Fibroblast of the conjunctiva (primary cell): ENCODE results near the gene HOXD11.

ENCODE experiments used
- DNase-seq: peaks from one replicate; pipeline ENCODE4 v3.0.0-alpha.2; 2010; ENCODE audit warnings: low read depth

HOXD11 gene

DNA sequence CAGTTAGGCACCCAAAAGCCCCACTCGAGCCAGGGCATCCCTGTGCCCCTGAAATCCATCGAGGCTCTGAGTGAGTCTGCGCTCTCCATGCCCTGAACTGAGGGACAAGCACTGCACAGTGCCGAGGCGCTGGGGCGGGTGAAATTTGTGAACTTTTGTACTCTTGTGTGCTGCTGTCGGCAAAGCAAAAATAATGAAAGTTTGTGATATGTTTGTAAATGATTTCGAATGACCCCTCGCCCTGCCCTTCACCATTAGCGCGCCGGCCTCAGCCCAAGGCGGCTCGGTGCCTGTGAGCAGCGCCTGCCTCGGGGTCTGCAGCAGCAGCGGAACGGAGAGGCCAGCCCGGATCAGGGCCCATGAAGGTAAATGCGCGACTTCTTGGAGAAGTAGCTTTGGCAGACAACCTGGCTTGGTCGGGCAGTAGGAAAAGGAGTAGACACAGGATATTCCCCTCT is 42.4 kb downstream of the HOXD11 start:
- no peak for DNase-seq

DNA sequence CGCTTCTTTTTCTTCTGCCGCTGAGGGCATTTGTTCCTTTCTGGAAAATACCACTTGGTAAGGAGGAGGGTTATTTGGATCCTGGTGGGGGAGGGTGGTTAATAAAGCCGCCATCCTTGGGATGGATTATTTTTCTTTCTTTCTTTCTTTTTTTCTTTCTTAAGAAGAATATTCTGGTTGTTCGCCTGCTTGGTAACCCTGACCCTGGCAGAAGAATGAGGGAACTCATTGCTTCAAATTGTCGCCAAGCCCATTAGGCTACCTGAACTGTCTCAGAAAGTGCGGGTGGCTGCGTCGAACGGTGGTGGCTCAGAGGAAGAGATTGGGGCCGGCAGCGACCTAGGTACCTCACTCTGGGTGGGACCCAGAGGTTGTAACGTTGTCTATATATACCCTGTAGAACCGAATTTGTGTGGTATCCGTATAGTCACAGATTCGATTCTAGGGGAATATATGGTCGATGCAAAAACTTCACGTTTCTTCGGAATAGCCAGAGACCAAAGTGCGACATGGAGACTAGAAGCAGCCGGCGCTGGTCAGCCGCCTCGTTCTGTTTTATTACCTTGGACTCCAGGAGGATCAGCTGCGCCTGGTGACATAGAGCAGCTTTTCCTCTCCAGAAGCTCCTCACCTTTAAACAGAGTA is 43.0 kb downstream of the HOXD11 start:
- DNase-seq, result no peak

DNA sequence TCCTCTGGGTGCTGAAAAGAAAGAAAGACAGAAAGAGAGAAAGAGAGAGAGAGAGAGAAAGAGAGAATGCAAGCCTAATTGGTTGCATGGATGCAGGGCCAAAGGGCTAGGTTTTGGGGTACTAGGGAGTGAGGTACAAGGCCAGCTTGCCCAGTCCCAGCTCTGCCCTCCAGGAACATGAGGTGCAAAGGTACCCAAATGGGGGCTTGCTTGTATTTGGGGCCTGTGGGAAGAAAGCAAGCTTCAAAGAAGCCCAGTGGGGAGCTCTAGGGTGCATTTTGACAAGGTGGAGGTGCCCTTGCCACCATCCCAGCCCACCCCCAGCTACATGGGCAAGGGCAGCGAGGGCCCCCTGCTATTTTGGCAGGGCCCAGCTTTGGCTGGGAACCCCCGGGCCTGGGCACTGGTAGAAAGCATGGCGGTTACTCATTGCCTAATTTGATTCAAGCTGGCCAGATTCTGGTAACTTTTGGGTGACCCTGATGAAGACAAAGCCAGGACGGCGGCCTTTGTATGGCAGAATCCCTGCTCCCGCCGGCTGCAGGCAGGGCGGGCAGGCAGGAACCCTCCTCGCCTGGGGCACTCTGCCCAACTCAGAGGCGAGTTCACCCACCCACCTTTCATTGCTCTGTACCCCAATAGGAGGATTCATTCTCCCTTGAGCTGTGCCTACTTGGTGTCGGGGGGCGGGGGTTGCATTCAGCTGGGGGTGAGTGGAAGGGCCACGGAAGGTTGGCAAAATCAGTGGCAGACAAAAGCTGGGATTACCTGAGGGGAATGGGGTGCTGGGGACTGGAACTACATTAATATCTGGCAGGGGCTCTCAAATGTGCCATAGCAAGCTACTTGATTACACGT is 43.7 kb downstream of the HOXD11 start:
- no peak for DNase-seq

DNA sequence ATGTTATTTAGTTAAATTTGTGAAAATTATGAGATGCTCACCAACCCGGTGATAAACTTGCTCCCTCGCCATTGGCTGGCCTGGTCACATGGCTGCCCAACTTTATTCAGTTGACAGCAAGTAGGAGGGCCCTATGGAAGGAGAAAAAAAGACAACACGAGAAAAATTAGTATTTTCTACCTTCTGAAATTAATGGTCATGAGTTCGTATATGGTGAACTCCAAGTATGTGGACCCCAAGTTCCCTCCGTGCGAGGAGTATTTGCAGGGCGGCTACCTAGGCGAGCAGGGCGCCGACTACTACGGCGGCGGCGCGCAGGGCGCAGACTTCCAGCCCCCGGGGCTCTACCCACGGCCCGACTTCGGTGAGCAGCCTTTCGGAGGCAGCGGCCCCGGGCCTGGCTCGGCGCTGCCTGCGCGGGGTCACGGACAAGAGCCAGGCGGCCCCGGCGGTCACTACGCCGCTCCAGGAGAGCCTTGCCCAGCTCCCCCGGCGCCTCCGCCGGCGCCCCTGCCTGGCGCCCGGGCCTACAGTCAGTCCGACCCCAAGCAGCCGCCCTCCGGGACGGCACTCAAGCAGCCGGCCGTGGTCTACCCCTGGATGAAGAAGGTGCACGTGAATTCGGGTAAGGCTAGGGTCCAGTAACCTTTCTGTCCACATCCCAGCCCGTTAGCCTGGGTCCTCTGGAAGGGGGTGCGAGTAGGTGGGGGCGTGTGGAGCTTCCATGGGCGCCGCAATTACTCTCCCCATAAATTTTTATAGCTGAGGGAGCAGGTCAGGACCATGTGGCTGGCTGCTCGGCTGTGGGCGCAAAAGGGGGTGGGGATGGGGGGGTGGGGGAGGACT is 44.6 kb downstream of the HOXD11 start, which contains the start of gene HOXD4:
Gene HOXD4 (plus strand): TSS at position 109 of the 846 bp plus-strand sequence. CDS start 84 bp downstream, at position 193.
- DNase-seq, result no peak

DNA sequence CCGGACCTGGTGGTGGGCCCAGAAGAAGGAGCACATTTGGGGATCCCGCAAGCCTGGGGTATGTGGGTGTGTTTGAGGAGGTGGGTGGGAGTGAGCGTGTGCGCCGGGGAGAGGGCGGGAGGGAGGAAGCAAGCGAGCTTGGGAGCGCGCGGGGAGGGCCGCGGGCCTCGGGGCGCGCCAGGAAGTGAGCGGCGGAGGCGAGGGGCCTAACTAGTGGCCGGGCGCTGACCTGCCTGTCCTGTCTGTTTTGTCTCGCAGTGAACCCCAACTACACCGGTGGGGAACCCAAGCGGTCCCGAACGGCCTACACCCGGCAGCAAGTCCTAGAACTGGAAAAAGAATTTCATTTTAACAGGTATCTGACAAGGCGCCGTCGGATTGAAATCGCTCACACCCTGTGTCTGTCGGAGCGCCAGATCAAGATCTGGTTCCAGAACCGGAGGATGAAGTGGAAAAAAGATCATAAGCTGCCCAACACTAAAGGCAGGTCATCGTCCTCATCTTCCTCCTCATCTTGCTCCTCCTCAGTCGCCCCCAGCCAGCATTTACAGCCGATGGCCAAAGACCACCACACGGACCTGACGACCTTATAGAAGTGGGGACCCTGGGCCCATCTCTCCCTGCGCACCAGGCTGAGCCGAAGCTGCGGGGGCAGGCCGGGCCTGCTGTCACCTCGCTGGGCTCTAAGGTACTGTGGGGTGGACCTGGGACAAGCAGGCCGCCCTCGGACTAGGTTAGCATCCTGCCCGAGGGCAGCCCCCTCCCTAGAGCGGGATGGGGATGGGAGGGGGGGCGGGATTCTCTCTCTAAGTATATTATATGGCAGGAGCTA is 45.5 kb downstream of the HOXD11 start:
- DNase-seq, result no peak

DNA sequence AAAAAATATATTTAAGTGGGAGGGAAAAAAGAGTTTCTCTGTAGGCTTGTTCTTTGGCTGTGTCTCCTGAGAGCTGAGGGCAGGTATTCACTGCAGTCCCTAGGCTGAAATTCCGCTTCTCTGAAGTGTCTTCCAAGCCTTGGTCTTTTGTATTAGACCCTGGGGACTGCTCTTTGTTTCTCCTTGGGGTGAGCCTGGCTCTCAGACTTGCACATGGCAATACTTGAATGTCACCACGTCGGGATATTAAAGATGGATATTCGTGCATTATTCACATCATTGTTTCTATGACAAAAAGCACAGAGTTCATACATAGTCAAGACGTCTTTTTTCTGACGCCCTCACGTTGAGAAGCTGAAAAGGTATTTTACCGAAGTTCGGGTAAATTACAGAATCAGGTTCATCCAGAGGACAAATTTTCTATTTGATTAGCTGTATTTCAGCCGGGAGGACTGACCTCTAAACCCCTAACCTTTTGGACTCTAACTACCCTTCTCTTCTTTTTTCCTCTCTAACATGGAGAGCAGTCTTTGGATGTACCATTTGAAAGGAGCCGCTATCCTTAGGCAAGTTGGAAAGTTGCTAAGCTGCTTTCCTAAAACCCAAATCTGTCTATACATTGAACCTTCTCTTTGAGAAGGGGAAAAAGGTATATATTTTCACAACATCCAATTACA is 47.6 kb downstream of the HOXD11 start:
- no peak for DNase-seq

DNA sequence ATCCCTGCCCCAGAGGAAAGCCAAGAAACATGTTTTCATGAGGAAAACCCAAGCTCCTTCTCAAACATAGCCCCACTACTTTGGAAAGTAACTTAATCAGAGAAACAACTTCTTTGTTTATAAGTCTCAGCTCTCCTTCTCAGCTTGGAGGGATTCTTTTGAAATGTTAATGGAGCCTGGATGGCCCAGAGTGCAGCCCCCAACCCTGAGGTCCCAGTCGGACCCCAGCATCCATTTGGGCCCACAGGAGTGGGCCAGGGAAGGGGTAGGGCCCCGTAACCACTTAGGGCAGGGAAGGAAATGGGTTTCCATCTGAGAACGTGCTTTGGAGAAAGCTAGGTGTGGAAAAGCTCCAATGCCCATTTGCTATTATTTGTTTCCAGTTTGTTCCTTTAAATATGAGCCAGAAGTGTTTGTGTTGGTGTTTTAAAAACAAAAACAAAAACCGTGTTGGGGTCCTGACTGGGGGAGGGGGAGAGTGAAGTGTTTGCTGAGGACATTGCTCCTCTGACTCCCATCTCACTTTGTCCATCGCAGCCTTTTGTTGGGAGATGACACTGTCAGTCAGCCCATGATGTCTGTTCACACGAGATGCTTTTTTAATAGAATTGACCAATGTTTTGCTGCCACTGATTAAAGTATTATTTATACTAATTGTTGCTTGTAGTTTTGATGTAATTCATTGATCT is 48.4 kb downstream of the HOXD11 start:
- no peak for DNase-seq

DNA sequence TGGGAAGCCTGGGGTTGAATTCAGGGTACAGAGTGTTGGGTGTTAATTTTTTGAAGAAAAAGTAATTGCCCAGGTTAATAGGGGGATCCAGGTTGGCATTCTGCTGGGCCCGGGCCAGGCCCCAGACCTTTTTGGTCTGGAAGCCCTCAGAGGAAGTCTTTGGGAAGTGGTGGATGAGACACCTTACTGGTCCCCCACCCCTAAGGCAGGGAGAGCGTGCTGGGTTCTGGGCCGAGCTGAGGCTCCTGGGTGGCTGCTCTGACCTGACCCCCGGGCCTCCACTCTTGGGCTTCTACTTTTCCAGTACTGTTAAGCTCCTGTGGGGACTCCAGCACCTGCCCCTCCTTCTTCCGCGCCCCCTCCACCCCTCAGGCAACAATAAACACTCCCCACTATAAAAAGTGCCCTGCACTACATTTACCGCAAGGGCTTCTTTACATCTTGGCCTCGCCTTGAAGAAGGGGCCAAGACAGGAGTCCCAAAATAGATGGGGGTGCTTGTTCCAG is 49.3 kb downstream of the HOXD11 start:
- no peak for DNase-seq

DNA sequence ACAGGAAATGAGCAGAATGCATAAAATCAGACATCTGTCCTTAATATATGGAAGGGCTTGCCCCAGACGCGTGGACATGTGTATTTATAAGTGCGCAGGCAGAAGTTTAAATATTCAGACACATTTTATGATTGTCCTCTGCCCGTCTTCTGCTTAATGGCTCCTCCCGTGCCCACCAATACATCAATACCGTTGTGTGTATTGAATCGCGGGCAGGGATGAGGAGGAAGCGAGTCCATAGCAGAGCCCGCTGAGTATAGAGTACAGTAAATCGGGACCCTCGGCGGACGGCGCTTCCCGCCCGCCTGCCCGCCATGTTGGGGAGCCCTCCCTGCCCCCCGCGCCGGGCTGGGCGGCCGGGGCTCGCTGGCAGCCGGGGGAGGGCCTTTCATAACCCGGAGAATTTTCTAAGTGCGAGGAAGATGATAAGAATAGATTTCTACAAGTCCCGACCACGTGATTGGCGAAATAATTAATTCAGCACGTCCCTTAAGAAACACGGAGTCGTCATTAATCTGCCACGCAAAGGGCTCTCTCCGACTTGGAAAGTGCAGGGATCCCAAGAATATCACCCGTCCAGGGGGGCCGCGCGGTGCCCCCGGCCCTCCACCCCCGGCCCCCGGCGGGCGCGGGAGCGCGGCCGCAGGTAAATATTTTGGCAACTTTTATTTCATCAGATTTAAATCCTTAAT is 49.9 kb downstream of the HOXD11 start, which contains the start of gene HOXD3:
Gene HOXD3 (plus strand): TSS at position 501 of the 692 bp plus-strand sequence. CDS start 11,808 bp downstream, outside the sequence.
- no peak for DNase-seq

DNA sequence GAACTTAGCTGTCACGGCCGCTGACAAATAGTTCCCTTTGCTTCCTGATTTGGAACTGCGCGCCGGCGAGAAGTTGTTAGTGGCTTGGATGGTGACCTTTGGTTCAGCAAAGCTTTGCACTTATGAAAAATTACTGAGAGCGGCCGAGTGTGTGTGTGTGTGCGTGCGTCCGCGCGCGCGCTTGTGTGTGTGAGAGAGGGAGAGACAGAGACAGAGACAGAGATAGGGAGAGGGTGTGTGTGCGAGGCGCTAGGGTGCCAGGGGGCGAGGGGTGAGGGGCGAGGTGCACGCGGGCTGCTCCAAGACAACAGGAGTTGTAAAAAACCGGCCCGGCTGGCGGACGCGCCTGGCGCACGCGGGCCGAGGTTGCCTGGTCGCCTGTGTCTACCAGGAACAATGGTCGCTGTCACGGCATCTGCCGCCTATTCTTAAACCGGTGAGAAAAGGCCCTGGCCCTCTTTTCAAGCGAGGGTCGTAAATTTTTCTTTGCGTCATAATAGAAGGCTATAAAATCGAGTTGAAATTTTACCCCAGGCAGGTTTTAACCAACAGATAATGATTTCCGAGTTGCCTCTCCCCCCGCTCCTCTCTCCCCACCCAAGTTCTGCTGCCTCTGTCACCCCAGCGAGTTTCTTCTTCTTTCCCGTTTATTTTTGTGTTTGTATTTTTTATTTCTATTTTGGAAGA is 50.6 kb downstream of the HOXD11 start:
- no peak for DNase-seq

DNA sequence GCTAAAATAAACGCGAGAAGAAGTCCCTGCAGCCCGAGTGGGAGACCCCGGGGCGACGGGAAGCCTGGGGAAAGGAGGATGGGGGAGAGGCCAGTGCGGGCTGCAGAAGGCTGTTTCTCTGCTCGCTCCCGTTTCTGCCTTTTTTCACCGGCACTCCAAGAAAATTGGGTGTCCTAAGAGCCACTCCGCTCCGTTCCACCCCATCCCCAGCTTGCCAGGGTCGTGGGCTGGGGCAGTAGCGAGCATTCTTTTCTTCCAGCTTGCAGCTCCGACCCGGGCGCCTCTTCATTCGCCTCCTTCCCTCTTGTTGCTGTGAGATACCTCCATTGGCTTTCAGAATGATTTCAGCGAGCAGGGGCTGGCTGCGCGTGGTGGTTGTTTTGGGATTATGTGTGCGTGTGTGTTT is 51.1 kb downstream of the HOXD11 start:
- no peak for DNase-seq

DNA sequence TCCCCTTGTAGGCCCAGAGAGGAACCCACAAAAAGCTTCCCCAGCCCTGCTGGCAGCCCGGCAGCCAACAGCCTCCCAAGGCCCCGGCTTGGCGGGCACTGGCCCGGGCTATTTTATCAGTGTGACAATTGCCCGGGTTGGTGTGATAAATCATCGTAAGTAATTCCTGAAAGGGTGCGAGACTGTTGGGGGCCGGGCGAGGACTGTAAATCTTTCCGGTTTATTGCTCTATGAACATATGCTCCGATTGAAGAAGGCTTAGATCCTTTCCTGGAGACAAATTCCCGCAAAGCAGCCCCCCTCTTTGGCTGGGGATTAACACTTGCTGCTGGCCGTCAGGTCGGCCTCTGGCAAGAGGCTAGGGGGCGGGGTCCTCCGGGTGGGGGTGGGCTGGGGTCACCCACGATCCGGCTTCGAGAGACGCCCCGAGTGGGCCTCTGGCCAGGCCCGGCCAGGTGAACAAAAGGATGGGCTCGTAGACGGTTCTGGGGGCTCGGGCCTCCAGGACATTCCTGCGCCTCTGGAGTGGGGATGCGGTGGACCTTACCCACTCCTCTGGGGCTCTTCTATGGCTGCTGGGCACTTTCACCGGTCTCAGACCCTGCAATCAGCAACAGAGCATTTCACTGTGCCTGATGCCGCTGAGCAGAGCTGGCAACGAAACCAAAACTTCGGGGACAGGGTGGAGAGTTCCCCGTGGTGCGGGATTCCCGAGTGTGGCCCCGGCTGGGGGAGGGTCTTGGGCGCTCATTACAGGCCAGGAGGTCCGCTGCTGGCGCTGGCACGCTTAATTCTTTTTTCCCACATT is 52.0 kb downstream of the HOXD11 start:
- no peak for DNase-seq
